GM18526 (cell line): ENCODE results near the gene SPATA32.

Experiments used
- POLR2A ChIP-seq: IDR thresholded peaks from 3 replicates; pipeline ENCODE4 v1.6.1; 2011; ENCODE audit not compliant: insufficient read length; ENCODE audit errors: extremely low read depth

The SPATA32 gene

GRCh38 chr17:45265821-45266220 is 3.9 kb upstream of the SPATA32 start:
- TF ChIP-seq POLR2A, result no peak

GRCh38 chr17:45264988-45265387 is 3.1 kb upstream of the SPATA32 start:
- TF ChIP-seq POLR2A, result no peak

- TF ChIP-seq POLR2A, result no peak
Observed at GRCh38 chr17:45264430-45264829, 2.5 kb upstream of the SPATA32 start.

GRCh38 chr17:45263477-45263860 is 1.6 kb upstream of the SPATA32 start:
- no peak for TF ChIP-seq POLR2A

GRCh38 chr17:45262516-45263476 is 902 bp upstream of the SPATA32 start:
- TF ChIP-seq POLR2A, result no peak

GRCh38 chr17:45260204-45260783 is 1.6 kb downstream of the SPATA32 start:
- no peak for TF ChIP-seq POLR2A

GRCh38 chr17:45258981-45259380 is 2.9 kb downstream of the SPATA32 start:
- no peak for TF ChIP-seq POLR2A

- no peak for TF ChIP-seq POLR2A
Observed at GRCh38 chr17:45257115-45257514, 4.8 kb downstream of the SPATA32 start.

GRCh38 chr17:45256114-45256966 is 5.6 kb downstream of the SPATA32 start:
- TF ChIP-seq POLR2A, result no peak

- no peak for TF ChIP-seq POLR2A
Observed at GRCh38 chr17:45255358-45255757, 6.5 kb downstream of the SPATA32 start.

- TF ChIP-seq POLR2A, result no peak
Observed at GRCh38 chr17:45253879-45254278, 8.0 kb downstream of the SPATA32 start.

GRCh38 chr17:45251931-45252330 is 10.0 kb downstream of the SPATA32 start:
- no peak for TF ChIP-seq POLR2A

- TF ChIP-seq POLR2A, result peak; percentile 63
Observed at GRCh38 chr17:45248132-45248957, 13.5 kb downstream of the SPATA32 start.

GRCh38 chr17:45247429-45248131 is 14.3 kb downstream of the SPATA32 start:
- TF ChIP-seq POLR2A, result peak; percentile 59

- TF ChIP-seq POLR2A, result no peak
Observed at GRCh38 chr17:45246861-45247428, 14.9 kb downstream of the SPATA32 start.
